Activated effector memory CD4-positive, alpha-beta T cell treated with Interleukin-2 at 50 U/mL for 16 hours (primary cell): ENCODE measurements around the gene ABHD13.
"Not testable (repeated sequence)": the region's sequence is repeated elsewhere in the genome, so short reads cannot be mapped to it uniquely, and the experiment has no call there.

Experiments
- DNase-seq: peaks from one replicate; pipeline ENCODE4 v3.0.0-alpha.2; 2020

The ABHD13 gene

DNA sequence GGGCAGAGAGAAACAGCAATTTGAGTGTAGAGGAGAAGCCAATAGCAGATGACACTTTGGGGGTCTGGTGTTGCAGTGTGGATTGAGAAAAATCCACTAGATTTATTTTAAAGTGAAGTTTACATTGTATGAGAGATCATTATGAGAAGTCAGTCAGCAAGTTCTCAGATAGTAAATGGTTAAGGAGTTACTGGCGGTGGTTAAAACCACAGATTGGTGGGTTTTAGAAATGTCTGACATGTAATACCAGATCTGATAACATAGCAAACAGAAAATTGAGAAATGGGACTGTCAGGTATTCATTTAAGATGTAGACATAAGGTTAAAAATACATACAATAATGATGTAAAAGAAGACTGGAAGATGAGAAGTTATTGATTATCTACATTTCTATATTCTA, 7.2 kb downstream of the ABHD13 start:
- no peak for DNase-seq

- no peak for DNase-seq
Measured at GRCh38 chr13:108226184-108226583, 8.0 kb downstream of the ABHD13 start.

- DNase-seq, result no peak
Measured at GRCh38 chr13:108227651-108228272, 9.6 kb downstream of the ABHD13 start.

- DNase-seq, result no peak
Measured at GRCh38 chr13:108230377-108230776, 12.2 kb downstream of the ABHD13 start.

- no peak for DNase-seq
Measured at GRCh38 chr13:108249150-108249549, 31.0 kb downstream of the ABHD13 start.

DNA sequence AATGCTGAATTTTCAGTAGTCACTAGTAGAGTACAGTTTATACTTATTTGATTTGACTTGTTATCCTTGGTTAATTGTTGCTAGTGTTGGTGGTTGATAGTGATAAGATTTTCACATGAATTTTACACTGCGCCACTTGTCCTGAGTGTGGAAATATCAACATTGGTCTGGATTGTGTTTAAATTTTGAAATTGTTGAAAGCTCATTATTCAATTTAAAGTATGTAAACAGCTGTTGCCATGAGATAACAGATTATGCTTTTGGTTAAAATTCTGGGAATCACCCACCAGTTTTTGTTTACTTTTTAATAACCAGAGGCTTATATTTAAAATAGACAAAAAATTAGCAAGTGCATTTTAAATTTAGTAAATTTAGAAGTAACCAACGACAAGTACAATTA, 39.1 kb downstream of the ABHD13 start:
- no peak for DNase-seq

GRCh38 chr13:108263621-108264355, 45.6 kb downstream of the ABHD13 start:
- DNase-seq, result no peak

- no peak for DNase-seq
Measured at GRCh38 chr13:108266321-108266990, 48.3 kb downstream of the ABHD13 start.

DNA sequence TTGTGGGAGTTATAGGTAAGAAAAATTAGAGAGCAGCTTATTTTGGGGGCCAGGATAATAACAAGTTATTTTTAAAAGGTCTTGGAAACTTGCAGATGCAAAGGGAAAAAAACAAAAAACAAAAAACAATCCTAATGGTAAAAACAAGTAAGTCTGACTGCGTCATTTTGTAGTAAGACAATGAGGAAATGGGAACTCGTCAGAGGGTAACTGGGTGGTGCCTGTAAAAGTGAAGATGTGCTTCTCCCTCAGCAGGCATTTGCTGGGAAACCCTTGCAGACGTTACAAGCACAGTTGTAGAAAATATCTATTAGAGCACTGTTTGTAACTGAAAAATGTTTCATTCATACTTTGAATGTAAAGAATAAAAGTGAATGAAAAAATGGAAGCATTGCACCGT, 49.2 kb downstream of the ABHD13 start:
- no peak for DNase-seq

- not testable (repeated sequence) for DNase-seq
Measured at GRCh38 chr13:108267855-108268254, 49.7 kb downstream of the ABHD13 start.

DNA sequence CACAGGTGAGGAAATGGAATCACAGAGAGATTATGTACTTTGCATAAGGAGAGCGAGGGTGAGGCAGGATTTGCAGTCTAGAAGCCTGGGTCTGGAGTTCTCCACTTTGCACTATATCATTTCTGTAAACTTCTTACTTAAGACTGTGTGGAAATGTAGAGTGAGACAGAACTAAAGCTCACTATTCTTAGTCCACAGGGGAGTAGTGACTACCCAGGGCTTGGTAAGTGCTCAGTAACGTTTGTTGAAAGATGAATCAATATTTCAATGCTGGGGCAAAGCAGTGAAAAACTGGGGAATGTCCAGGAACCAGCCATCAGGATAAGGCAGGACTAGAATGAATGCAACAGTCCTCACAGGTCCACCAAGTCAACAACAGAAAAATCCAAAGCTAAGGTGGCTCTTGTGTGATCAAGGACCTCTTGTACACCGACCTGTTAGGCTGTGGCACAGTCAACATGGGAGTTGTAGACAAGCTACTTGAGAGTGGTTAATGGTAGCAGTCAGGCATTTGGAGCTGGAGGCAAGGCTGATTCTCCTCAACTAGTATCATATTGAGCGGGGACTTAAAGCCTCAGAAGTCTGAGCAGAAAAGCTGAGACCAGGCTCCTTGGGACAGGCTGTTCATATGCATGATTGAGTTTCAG, 50.4 kb downstream of the ABHD13 start:
- DNase-seq, result no peak

DNA sequence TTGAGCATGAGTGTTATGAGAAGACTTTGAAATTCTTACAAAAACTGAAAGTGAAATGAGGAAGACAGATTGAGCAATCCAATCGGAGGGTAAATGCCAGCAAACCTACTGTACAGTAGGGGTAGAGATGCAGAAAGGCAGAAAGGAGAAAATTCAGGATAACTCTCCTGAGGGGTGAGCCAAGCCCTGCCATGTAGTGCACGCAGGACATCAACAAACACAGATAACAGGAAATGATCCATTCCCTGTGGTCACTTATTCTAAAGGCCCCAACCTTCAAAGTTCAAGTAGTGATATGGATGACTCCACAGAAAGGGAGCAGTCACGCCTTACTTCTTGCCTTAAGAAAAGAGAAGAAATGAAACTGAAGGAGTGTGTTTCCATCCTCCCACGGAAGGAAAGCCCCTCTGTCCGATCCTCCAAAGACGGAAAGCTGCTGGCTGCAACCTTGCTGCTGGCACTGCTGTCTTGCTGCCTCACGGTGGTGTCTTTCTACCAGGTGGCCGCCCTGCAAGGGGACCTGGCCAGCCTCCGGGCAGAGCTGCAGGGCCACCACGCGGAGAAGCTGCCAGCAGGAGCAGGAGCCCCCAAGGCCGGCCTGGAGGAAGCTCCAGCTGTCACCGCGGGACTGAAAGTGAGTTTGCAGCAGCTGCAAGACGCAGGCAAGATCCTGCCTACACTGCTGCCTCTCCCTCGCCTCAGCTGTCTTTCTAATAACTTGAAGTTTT, 51.6 kb downstream of the ABHD13 start, which contains the start of gene TNFSF13B:
Gene TNFSF13B (plus strand): TSS at position 118 of the 728 bp plus-strand sequence. CDS start 178 bp downstream, at position 296.
- DNase-seq, result peak; percentile 32

DNA sequence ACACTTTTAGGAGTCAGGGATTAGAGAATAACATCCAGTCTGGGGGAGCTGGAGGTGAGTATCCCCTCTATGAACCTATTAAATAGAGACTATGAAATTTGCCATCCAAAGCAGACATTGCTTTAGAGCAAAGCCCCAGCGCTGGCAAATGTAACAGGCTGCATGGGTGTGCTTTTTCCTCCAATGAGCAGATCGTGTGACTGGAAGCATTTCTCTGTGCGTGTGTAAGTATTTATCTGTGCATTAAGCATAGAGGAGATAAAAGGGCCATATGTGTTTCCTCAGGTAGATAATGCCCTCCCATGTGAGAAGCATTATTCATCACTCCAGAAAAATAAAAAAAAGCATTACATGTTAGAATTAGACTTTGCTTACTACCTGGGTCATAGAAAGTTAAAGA, 52.2 kb downstream of the ABHD13 start:
- DNase-seq, result no peak

DNA sequence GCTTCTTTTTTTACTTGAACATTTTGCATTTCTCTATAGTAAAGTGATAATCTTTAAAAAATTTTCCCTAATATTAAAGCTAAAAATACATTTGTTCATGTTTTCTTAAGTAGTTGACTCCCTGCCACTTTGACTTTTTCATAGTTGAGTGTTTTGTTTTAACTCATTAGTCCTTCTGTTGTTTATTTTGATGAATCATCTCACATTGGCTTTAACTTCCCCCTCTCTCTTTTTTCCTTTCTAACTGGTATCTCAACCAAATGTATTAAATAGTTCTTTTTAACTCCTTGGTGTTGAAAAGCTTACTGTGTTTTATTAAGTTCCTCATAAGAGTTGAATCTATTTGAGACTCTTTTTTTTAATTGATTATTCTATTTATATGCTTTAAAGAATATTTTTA, 54.1 kb downstream of the ABHD13 start:
- DNase-seq, result no peak

DNA sequence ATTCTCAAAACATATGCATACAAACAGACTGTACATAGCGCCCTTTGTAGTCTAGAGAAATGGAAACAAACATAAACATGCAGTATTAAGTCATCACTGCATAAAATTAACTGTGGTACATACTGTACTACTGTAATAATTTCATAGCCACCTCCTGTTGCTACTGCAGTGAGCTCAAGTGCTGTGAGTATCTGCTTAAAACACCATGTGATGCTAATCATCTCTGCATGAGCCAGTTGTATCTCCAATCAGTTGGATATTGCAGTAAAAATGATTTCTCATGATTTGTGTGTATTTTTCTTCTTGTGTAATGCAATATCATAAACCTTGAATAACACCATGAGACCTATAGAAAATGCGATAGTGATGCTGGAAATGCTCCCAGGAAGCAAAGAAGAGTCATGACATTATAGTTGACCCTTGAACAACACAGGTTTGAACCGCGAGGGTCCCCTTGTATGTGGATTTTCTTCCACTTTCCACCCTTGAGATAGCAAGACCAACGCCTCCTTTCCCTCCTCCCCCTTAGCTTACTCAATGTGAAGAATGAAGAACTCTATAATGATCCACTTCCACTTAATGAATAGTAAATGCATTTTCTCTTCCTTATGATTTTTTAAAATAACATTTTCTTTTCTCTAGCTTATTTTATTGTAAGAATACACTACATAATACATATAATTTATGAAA, 55.4 kb downstream of the ABHD13 start:
- DNase-seq, result no peak

GRCh38 chr13:108274718-108275117, 56.5 kb downstream of the ABHD13 start:
- no peak for DNase-seq

GRCh38 chr13:108276060-108276459, 57.9 kb downstream of the ABHD13 start:
- no peak for DNase-seq

DNA sequence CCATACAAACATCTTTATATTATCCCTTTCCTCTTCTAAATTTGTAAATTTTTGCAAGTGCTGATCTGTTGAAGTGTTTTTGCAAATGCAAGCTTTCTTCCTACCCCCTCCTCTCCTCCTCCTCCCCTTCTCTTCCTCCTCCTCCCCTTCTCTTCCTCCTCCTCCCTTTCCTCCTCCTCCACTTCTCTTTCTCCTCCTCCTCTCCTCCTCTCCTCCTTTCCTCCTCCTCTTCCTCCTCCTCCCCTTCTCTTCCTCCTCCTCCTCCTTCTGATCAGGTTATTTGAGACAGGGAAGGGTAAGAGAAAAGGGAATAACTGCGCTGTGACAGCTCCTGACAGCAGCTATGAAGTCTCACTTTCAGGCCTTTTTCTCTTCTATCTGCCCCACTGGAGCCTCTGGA, 60.3 kb downstream of the ABHD13 start:
- no peak for DNase-seq

GRCh38 chr13:108281901-108282300, 63.7 kb downstream of the ABHD13 start:
- no peak for DNase-seq

- no peak for DNase-seq
Measured at GRCh38 chr13:108283110-108283509, 64.9 kb downstream of the ABHD13 start.
